Activated CD4-positive, alpha-beta T cell treated with anti-CD3 and anti-CD28 coated beads, Interleukin-2, Interleukin-4, amounts not matched to agents 100 ng/mL and 50 ng/mL, durations not matched to agents 16 hours and 8 hours (primary cell): Measurements from ENCODE around the gene IRAG1.

Experiments
- DNase-seq: peaks from one replicate; pipeline ENCODE4 v3.0.0-alpha.2; 2020; ENCODE audit warnings: low spot score

IRAG1 gene

DNA sequence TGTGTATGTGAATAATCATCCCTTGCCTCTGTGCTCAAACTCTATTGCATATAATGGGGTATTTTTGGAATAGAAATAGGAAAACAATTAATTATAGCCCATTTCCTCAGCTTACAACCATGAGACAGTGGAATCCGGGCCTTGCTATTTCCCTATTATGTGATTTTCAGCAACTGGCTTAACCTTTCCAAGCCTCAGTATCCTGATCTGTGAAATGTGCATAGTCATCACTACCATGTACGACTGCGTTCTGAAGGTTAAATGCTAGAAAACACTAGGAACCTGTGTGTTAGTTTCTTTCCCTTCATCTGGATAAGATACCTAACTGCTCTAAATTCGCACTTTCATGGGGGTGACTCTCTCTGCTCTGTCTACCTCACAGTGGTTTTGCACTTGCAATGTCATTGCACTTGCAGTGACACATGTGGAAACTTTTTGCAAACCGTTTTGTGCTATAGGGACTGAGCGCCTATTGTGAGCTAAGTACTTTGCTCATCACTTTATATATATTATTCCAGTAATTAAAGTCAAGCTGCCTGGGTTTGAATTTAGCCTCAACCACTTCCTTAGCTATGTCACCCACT lies 48.3 kb downstream of the IRAG1 start:
- DNase-seq = no peak
